Thyroid gland (tissue), 4 donors: ENCODE data around the gene UHRF2.

Source experiments
- CTCF ChIP-seq, 6 experiments: fragments of 200-600 bp in 3 of 6; fragments of 450-650 bp in 3 of 6; sonication (generic) in 3 of 6; IDR thresholded peaks; one replicate each; pipeline ENCODE4 v1.5.1; 2016 to 2019; ENCODE audit warnings: antibody characterized with exemption in 6 of 6, mild to moderate bottlenecking in 2 of 6, inconsistent platforms in 1 of 6, moderate library complexity in 1 of 6
- POLR2A ChIP-seq, 2 donors: fragments of 450-650 bp; IDR thresholded peaks; one replicate each; pipeline ENCODE4 v1.6.1; 2017; ENCODE audit warnings: antibody characterized with exemption in 2 of 2, mild to moderate bottlenecking in 2 of 2, moderate library complexity in 1 of 2

DNA sequence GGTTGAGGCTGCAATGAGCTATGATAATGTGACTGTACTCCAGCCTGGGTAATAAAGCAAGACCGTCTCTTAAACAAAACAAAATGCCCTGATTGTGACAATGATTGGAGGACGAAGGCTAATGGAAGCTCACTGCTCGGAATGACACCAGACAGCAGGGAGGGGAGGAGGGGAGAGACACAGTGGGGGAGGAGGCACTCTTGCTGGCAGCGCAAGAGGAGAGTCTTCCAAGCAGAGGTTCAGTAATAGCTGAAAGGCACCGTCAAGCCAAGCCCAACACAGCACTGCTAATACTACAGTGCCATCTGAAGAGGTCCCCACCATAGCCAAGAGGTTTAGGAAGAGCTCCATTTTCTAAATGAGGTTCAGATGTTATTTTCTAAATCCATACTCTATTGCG lies 130.2 kb downstream of the UHRF2 start:
- TF ChIP-seq CTCF (IDR thresholded peaks at IDR 0.05): no peak
- no peak for TF ChIP-seq POLR2A (IDR thresholded peaks at IDR 0.05)
